Spinal cord (tissue), 10 donors: ENCODE results near the gene PLAGL1. TPM values are rescaled to one million over a fixed set of nuclear protein-coding genes. Genes with fewer than 3 reads are reported as not detected.

Experiments
- DNase-seq, 6 donors: peaks; one replicate each; pipeline versions ENCODE4 v3.0.0 to v3.0.0-alpha.2; 2013 to 2015; ENCODE audit warnings: low spot score in 6 of 6, low read depth in 4 of 6
- H3K27ac ChIP-seq: one replicate; pipeline ENCODE4 v1.5.1; 2013; ENCODE audit warnings: low read depth, low read length, control low read depth
- H3K27me3 ChIP-seq: one replicate; pipeline ENCODE4 v1.6.1; 2013; ENCODE audit warnings: low read length; ENCODE audit not compliant: control insufficient read depth, insufficient read depth
- H3K36me3 ChIP-seq: one replicate; pipeline ENCODE4 v1.6.1; 2013; ENCODE audit warnings: low read length; ENCODE audit not compliant: control insufficient read depth, insufficient read depth
- H3K4me1 ChIP-seq: one replicate; pipeline ENCODE4 v1.6.1; 2013; ENCODE audit warnings: low read length; ENCODE audit not compliant: control insufficient read depth, insufficient read depth
- H3K4me3 ChIP-seq: one replicate; pipeline ENCODE4 v1.5.1; 2013; ENCODE audit warnings: low read depth, low read length, control low read depth
- H3K9me3 ChIP-seq: one replicate; pipeline ENCODE4 v1.6.1; 2013; ENCODE audit warnings: low read length; ENCODE audit not compliant: control insufficient read depth, insufficient read depth
- WGBS: methylation state at CpG from one replicate; pipeline ENCODE4 v1.1.5; 2013; ENCODE audit warnings: missing lambda C conversion rate; ENCODE audit not compliant: insufficient coverage; 5-methylcytosine and 5-hydroxymethylcytosine counted together
- polyA plus RNA-seq, 2 donors: library from polyadenylated mRNA; unstranded; fragments of 120-200 nt; gene quantifications; one replicate each; pipeline ENCODE4 v1.2.1, GENCODE V29; 2013; ENCODE audit not compliant: insufficient read length in 2 of 2
- small RNA-seq: library from RNA; depleted of rRNA; stranded (forward); fragments of <200 nt; gene quantifications from one replicate; pipeline ENCODE3, GENCODE V24; 2014; ENCODE audit warnings: low replicate concordance
- total RNA-seq, 2 donors: library from RNA; depleted of rRNA in 1 of 2; stranded (reverse); fragments of 120-200 nt in 1 of 2; fragments of >200 nt in 1 of 2; gene quantifications; one replicate each; pipeline versions ENCODE4 v1.2.3 to v1.2.4, GENCODE V29; 2013 to 2014
- donor health status: healthy.

Gene PLAGL1
- total and polyA plus RNA-seq, 4 donors, result 20.4 to 28.0 (median 23.1) TPM

GRCh38 chr6:143894655-143895054 lies 113.4 kb downstream of the PLAGL1 start:
- Histone ChIP-seq H3K9me3 (no peaks in the 10 kb centered on the region), H3K27me3 (no peaks in the 10 kb centered on the region), H3K4me1 (no peaks in the 10 kb centered on the region), H3K27ac (no peak overlapping the region), H3K4me3 (no peak overlapping the region), H3K36me3 (no peaks in the 10 kb centered on the region)
- WGBS, result no CpG with 5 or more reads among the region's 1 CpG
- DNase-seq, result no peak

Small RNA genes within 50 kb of the gene (small RNA-seq; reads per million reads assigned to genes)
- gene RF02143, result not detected

Other genes with a start within 250 kb of the PLAGL1 start
- 10 to 100 TPM; 14.0 to 20.6 TPM for gene LTV1, start 164.9 kb downstream of the PLAGL1 start, total RNA-seq
- gene LTV1, start 164.9 kb downstream of the PLAGL1 start, polyA plus RNA-seq, result 10 to 100 TPM; 23.1 to 25.5 TPM
- gene ZC2HC1B, start 143.8 kb downstream of the PLAGL1 start, total RNA-seq, result under 1 TPM in 1 of 2 donors, not detected in 1; 0.17 TPM
- not detected for gene ZC2HC1B, start 143.8 kb downstream of the PLAGL1 start, polyA plus RNA-seq
- gene SF3B5, start 87.3 kb upstream of the PLAGL1 start, total RNA-seq, result 100 to 1,000 TPM in 1 of 2 donors, 10 to 100 TPM in 1; 36.9 to 140 TPM
- 100 to 1,000 TPM; 121 to 129 TPM for gene SF3B5, start 87.3 kb upstream of the PLAGL1 start, polyA plus RNA-seq
- 1 to 10 TPM in 1 of 2 donors, under 1 TPM in 1; 0.94 to 2.2 TPM for gene STX11, start 142.3 kb upstream of the PLAGL1 start, total RNA-seq
- gene STX11, start 142.3 kb upstream of the PLAGL1 start, polyA plus RNA-seq, result 1 to 10 TPM in 1 of 2 donors, under 1 TPM in 1; 0.84 to 1.0 TPM